Stimulated activated CD4-positive, alpha-beta T cell treated with anti-CD3 and anti-CD28 coated beads, TNF-alpha, amount 100 ng/mL, for 48 hours (primary cell): ENCODE data around the gene ZFYVE21.

Experiments used
- DNase-seq, 3 donors: peaks; one replicate each; pipeline ENCODE4 v3.0.0-alpha.2; 2020; ENCODE audit warnings: low read depth in 3 of 3

Gene ZFYVE21

GRCh38 chr14:103705504-103706284 is 9.9 kb upstream of the ZFYVE21 start:
- DNase-seq = no peak

- no peak for DNase-seq
These were observed 8.9 kb upstream of the ZFYVE21 start for GRCh38 chr14:103706551-103707328.

- DNase-seq = no peak
These were observed 8.0 kb upstream of the ZFYVE21 start for GRCh38 chr14:103707329-103708263.

- DNase-seq = no peak
These were observed 6.8 kb upstream of the ZFYVE21 start for GRCh38 chr14:103708750-103709187.

GRCh38 chr14:103709814-103710213 is 5.8 kb upstream of the ZFYVE21 start:
- no peak for DNase-seq

GRCh38 chr14:103710771-103711377 is 4.7 kb upstream of the ZFYVE21 start:
- no peak for DNase-seq

GRCh38 chr14:103711516-103712431 is 3.8 kb upstream of the ZFYVE21 start:
- DNase-seq = no peak

GRCh38 chr14:103712633-103713247 is 2.9 kb upstream of the ZFYVE21 start:
- no peak for DNase-seq

- DNase-seq = no peak
These were observed 2.1 kb upstream of the ZFYVE21 start for GRCh38 chr14:103713304-103714062.

- no peak for DNase-seq
These were observed 1.4 kb upstream of the ZFYVE21 start for GRCh38 chr14:103714063-103714724.

- no peak for DNase-seq
These were observed 636 bp downstream of the ZFYVE21 start for GRCh38 chr14:103716091-103716801.

- no peak for DNase-seq
These were observed 1.3 kb downstream of the ZFYVE21 start for GRCh38 chr14:103716899-103717411.

GRCh38 chr14:103718572-103718971 is 3.0 kb downstream of the ZFYVE21 start:
- no peak for DNase-seq

GRCh38 chr14:103719751-103720150 is 4.1 kb downstream of the ZFYVE21 start:
- DNase-seq = no peak

- peak; percentile 28 to 35 (median 33) for DNase-seq
These were observed 5.9 kb downstream of the ZFYVE21 start for GRCh38 chr14:103721334-103722120.

- no peak for DNase-seq
These were observed 8.1 kb downstream of the ZFYVE21 start for GRCh38 chr14:103723748-103724081.

- no peak for DNase-seq
These were observed 8.5 kb downstream of the ZFYVE21 start for GRCh38 chr14:103724116-103724515.
